ENCODE results near the gene PRKCI. TPM values are rescaled to one million over a fixed set of nuclear protein-coding genes. Genes with fewer than 3 reads are reported as not detected.
"Not testable (repeated sequence)": the region's sequence is repeated elsewhere in the genome, so short reads cannot be mapped to it uniquely, and the experiment has no call there.

The PRKCI gene
- total RNA-seq, 1 experiment from 2014 or later: 25.2 TPM

GRCh38 chr3:170189398-170190256 is 32.6 kb upstream of the PRKCI start:
- H3K4me2 ChIP-seq (ENCODE audit: low read length): peak overlapping the region; percentile 39

DNA sequence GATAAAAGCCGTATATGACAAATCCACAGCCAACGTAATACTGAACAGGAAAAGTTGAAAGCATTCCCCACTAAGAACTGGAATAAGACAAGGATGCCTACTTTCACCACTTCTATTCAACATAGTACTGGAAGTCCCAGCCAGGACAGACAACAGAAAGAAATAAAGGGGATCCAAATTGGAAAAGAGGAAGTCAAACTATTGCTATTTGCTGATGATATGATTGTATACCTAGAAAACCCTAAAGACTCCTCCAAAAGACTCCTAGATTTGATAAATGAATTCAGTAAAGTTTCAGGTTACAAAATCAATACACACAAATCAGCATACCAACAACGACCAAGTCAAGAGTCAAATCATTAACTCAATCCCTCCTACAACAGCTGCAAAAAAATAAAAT is 26.5 kb upstream of the PRKCI start:
- H3K79me2 ChIP-seq (ENCODE audit: insufficient read depth, low read length); intact Hi-C loops (cut with micrococcal nuclease); BruUV-seq (replicated peaks); H3K36me3 ChIP-seq (ENCODE audit: control insufficient read depth in 1 of 2, insufficient read depth in 2 of 2, low read length in 2 of 2); DNase-seq (ENCODE audit: low read depth, low spot score); H3K4me3 ChIP-seq (replicated peaks in 1 of 2; ENCODE audit: low read depth in 1 of 2, low read length in 2 of 2); H3K9me3 ChIP-seq (ENCODE audit: control insufficient read depth in 1 of 2, insufficient read depth in 1 of 2, low read depth in 1 of 2, low read length in 2 of 2); CTCF ChIA-PET; H3K9ac ChIP-seq (ENCODE audit: low read length); H3K4me2 ChIP-seq (ENCODE audit: low read length); H3K27me3 ChIP-seq (ENCODE audit: insufficient read depth, low read length); RAD21 ChIA-PET (ENCODE audit: low non-redundant PET in 1 of 2, low total read pairs in 2 of 2, uncharacterized antibody in 2 of 2, unreplicated experiment in 2 of 2); ATAC-seq; H3K9me2 ChIP-seq (ENCODE audit: insufficient read depth); POLR2A ChIA-PET; H3K27ac ChIP-seq (ENCODE audit: low read depth, low read length); H4K20me1 ChIP-seq (ENCODE audit: insufficient read depth); H3K4me1 ChIP-seq (ENCODE audit: control insufficient read depth in 1 of 2, insufficient read depth in 2 of 2, low read length in 2 of 2): not testable (repeated sequence)
- peak overlapping the region; percentile 16 for H2AFZ ChIP-seq (ENCODE audit: low read depth, low read length, poor library complexity, severe bottlenecking)

More at GRCh38 chr3:170189398-170190256, 32.6 kb upstream of the PRKCI start:
- peak overlapping the region; percentile 36 for H2AFZ ChIP-seq (ENCODE audit: low read depth, low read length, poor library complexity, severe bottlenecking)
- TF ChIP-seq, protein P1, sequence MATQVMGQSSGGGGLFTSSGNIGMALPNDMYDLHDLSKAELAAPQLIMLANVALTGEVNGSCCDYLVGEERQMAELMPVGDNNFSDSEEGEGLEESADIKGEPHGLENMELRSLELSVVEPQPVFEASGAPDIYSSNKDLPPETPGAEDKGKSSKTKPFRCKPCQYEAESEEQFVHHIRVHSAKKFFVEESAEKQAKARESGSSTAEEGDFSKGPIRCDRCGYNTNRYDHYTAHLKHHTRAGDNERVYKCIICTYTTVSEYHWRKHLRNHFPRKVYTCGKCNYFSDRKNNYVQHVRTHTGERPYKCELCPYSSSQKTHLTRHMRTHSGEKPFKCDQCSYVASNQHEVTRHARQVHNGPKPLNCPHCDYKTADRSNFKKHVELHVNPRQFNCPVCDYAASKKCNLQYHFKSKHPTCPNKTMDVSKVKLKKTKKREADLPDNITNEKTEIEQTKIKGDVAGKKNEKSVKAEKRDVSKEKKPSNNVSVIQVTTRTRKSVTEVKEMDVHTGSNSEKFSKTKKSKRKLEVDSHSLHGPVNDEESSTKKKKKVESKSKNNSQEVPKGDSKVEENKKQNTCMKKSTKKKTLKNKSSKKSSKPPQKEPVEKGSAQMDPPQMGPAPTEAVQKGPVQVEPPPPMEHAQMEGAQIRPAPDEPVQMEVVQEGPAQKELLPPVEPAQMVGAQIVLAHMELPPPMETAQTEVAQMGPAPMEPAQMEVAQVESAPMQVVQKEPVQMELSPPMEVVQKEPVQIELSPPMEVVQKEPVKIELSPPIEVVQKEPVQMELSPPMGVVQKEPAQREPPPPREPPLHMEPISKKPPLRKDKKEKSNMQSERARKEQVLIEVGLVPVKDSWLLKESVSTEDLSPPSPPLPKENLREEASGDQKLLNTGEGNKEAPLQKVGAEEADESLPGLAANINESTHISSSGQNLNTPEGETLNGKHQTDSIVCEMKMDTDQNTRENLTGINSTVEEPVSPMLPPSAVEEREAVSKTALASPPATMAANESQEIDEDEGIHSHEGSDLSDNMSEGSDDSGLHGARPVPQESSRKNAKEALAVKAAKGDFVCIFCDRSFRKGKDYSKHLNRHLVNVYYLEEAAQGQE (IDR thresholded peaks at IDR 0.05; ENCODE audit: low read depth): no peak
- 0 out of 2 replicates have a peak, but pooled peaks have one; percentile 9 for TF ChIP-seq SP1 (IDR thresholded peaks at IDR 0.05; ENCODE audit: low read depth)
- no TSS peak for BruUV-seq (replicated peaks)
- intact Hi-C loops (cut with micrococcal nuclease): loop anchor here (5.0 to 10.0 kb wide), 3 partner anchors 223 to 625 kb away; partner anchors contain the start of genes ACTRT3 and TERC
- ChIA-PET POLR2A (no interaction called here), RAD21 (ENCODE audit: low non-redundant PET in 1 of 2, low total read pairs in 2 of 2, uncharacterized antibody in 2 of 2, unreplicated experiment in 2 of 2) (no interaction called here), CTCF (interaction anchor here (0.9 to 1.4 kb wide), 2 partner anchors 12 to 14 kb away, joined by 3 to 4 read pairs; no protein-coding TSS in a partner anchor)
- ATAC-seq (peak; percentile 52), DNase-seq (ENCODE audit: low read depth, low spot score) (no peak)
- H3K9ac ChIP-seq (ENCODE audit: low read length): no peak overlapping the region
- no peaks in the 10 kb centered on the region for H4K20me1 ChIP-seq (ENCODE audit: insufficient read depth)
- H3K9me2 ChIP-seq (ENCODE audit: insufficient read depth): no peaks in the 10 kb centered on the region
- H3K79me2 ChIP-seq (ENCODE audit: insufficient read depth, low read length): no peaks in the 10 kb centered on the region
- H3K27ac ChIP-seq (ENCODE audit: low read depth, low read length): no peak overlapping the region
- H3K27me3 ChIP-seq (ENCODE audit: insufficient read depth, low read length): no peaks in the 10 kb centered on the region
- H3K4me3 ChIP-seq (replicated peaks in 1 of 2; ENCODE audit: low read depth in 1 of 2, low read length in 2 of 2): peak overlapping the region in 1 of 2 experiments; percentile 8; a peak in 1 of 4 replicates
- no peaks in the 10 kb centered on the region for H3K36me3 ChIP-seq (ENCODE audit: control insufficient read depth in 1 of 2, insufficient read depth in 2 of 2, low read length in 2 of 2)
- H3K4me1 ChIP-seq (ENCODE audit: control insufficient read depth in 1 of 2, insufficient read depth in 2 of 2, low read length in 2 of 2): peaks cover 0 to 8% of the 10 kb centered on the region in 2 experiments; a peak in 1 of 4 replicates
- H3K9me3 ChIP-seq (ENCODE audit: control insufficient read depth in 1 of 2, insufficient read depth in 1 of 2, low read depth in 1 of 2, low read length in 2 of 2): no peaks in the 10 kb centered on the region

All from HCT116 (cell line).